SKM-1 treated with dmso at 0.1 percent for 144 hours (cell line): ENCODE results near the gene TTLL6.
A peak's percentile ranks its signal among the peaks of the same experiment; 100 is the strongest.

ENCODE experiments used
- DNase-seq: peaks from one replicate; lab custom pipeline; 2025; ENCODE audit not compliant: unreplicated experiment; lab: John Stamatoyannopoulos, UW

Gene TTLL6

GRCh38 chr17:48816438-48816773, 623 bp downstream of the TTLL6 start:
- DNase-seq, result no peak

DNA sequence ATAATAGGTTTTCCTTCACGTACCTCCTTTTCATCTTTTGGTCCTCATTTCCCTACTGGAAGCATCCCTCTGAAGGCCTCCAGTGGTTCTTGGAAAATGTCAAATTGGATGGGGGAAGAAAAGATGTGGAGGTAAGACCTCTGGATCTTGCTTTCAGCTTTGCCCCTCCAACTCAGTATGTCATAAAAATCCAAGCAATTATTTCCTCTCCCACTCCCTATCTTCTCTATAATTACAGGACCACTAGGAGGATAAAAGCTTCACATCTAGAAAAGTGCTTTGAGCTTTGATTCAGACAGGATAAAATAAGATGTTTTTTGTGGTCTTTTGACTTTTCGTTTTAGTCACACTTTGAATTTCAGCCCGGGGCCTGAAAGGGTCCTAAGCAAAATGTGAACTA, 1.7 kb downstream of the TTLL6 start:
- no peak for DNase-seq

- DNase-seq, result no peak
Measured at GRCh38 chr17:48814504-48814903, 2.5 kb downstream of the TTLL6 start.

DNA sequence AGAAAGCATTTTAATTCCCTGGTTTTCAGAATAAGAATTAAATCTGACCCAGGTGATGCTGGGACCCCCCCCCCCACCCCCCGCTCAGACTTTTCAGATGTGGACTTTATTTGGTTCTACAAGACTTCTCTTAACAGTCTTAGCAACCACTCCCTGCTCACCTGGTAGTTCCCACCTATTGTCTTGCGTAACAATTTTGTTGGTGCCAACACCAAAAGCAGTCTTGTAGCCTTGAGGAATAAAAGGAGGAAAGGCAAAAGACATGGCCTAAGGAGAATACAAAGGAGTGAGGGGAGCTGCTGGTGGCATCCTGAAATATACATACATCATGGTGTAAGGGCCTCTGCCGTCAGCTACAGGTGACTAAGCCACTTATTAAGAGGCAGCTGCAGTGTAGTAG, 5.0 kb downstream of the TTLL6 start:
- no peak for DNase-seq

- no peak for DNase-seq
Measured at GRCh38 chr17:48809182-48809581, 7.8 kb downstream of the TTLL6 start.

DNA sequence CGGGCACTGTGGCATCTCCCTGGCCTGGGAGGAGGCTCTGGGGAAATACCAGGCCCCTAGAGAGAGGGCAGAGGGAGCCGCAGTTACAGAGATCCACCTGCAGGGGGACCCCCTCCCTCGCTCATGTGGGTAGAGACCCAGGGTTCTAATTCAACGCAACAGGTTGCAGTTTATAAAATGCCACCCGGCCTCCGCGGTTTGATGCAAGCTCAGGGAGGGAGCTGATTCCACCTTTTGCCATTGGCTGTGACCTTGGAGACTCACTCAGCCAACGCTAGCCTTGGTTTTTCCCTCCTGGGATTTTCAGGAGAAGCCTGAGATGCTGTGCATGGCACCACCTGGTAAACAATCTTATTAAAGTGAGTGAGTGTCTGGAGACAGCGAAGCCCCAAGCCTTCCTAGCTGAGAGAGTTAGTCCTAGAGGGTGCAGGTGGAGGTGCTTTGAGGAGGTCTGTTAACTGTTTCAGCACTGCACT, 12.1 kb downstream of the TTLL6 start:
- peak; percentile 28 for DNase-seq

DNA sequence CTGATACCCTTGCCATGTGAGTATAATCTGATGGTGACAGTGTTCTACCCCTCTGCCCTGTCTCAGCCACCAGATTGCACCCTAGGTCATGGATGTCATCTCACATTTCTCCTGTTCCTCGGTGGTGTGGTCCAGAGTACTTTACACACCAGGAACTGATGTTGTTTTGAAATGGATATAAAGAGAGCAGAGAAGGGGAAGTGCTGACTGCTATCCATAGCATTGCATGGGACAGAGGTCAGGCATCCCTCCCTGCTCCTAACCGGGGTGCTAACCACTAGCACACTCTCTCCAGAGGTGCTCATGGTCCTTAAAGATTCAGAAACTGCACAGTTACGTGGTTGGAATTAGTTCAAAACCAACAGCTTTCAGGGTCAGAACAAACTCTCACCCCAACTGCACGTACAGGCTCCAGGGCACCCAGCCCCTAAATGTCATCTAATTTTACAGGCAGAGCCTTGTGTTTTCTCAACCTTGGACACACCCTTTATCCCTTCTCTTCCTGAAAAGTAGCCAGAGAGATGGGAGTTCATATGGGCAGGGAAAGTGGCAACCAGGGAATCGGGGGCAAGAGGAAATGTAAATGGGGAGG, 16.3 kb downstream of the TTLL6 start:
- DNase-seq, result peak; percentile 49

GRCh38 chr17:48799069-48799723, 17.8 kb downstream of the TTLL6 start:
- DNase-seq, result no peak

GRCh38 chr17:48796163-48796522, 20.9 kb downstream of the TTLL6 start:
- DNase-seq, result peak; percentile 39

DNA sequence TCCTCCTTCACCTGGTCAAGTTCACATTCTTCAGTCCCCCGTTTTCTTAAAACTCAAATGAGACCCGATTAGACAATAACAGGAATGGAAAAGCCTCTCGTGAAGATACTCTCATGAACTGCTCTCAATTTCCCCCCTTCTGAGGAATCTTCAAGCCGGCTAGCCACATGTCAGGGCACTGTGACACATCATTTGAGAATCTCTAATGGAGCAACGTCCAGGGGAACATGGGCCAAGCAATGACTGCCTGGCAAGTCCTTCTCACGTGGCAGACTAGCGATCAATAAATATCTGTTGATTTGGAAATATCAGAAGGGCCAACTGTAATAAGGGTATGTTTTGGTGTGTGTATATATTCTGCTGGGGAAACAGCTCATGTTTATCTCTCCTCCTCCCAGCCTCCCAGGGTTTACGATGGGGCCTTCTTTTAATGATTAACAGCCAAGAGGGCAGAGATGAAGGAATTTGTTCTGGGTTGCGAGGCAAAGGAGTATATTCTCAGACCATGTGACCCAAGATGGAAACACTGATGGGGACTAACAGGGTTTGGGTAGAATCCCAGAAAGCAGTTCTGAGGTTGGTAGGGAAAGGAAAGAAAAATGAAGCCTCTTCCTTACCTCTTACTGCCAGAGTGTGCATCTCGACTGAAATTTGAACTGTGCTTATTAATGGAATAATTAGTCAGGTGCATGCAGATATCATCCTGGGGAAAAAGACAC, 21.4 kb downstream of the TTLL6 start:
- no peak for DNase-seq

- no peak for DNase-seq
Measured at GRCh38 chr17:48792033-48792798, 24.8 kb downstream of the TTLL6 start.

DNA sequence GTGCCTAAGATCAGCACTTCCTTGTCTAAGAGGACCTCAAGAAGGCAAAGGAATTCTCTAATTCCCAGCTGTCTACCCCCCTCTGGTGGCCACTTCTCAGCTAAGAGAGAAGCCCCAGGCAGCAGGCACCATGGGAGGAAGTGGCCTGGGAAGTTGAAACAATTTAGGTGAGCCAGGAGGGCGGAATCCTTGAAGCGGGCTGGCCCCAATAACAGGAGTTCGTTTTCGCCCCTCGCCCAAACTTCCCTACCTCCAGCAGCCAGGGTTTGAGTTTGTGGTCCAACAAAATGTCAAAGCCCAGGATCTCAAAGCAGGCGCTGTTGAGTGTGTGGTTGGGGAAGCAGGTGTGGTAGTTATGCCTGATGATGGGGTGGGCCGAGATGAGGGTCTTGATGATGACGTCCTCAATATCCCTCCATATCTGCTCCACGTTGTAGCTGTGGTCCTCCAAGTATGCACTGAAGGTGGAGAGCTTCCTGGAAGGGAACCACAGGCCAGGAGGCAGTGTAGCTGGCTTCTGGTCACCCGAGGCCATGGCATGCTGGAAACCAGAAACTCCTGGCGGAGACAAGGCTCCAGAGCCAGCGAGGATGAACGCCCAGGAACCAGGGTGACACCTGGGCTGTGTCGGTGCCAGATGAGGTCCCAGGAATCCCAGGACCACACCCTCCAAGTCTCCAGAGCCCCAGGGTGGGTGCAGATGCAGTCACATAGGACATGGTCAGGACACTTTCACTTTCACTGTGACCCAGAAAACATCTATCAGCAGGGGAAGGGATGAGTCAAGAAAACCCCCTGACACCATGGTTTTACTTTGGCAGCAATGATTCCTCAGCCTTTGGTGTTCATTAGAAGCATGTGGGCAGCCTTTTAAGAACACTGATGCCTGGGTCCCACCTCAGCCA, 25.6 kb downstream of the TTLL6 start:
- peak; percentile 55 for DNase-seq

GRCh38 chr17:48790607-48791127, 26.4 kb downstream of the TTLL6 start:
- DNase-seq, result no peak

DNA sequence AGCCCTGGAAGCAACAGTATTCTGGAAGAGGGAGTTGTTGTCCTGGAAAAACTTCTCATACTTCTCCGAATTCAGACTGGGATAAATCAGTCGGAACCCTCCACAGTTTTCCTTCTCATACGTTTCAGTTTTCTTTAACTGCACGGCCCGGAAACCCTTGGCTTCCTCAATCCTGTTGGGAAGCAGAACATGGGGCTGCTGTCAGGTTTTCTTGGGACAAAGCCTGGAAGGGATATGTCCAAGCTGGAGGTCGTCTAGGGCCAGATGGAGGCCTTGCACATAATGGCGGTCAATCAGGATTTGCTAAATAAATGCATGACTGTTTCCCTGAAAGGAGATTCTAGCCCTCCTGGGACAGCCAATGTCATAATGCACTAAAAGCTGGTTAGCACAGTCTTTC, 29.2 kb downstream of the TTLL6 start:
- DNase-seq, result no peak

DNA sequence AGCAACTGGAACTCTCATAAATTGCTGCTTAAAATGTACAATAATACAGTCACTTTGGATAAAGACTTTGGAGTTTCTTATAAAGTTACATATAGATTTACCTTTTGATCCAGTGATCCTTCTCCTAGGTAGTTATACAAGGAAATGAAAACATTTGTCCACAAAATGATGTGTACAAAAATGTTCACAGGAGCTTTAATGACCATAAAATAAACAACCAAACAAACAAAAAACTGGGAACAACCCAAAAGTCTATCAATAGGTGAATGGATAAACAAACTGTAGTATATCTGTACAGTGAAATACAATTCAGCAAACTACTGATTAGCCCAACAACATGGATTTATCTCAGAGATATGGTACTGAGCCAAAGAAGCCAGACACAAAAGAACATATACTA, 37.6 kb downstream of the TTLL6 start:
- no peak for DNase-seq

DNA sequence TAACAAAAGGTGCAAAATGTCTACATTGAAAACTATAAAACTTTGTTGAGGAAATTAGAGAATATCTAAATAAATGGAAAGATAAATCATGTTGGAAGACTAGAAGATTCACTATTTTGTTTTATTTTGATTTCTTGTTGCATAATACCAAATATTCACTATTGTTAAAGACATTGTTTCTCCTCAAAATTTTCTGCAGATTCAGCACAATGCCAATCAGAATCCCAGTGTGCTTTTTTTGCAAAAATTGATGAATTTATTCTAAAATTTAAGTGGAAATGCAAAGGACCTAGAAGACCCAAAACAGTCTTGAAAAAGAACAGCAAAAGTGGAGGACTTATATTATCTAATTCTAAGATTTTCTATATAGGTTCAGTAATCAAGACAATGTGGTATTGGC, 40.4 kb downstream of the TTLL6 start:
- DNase-seq, result no peak

GRCh38 chr17:48773245-48773644, 43.8 kb downstream of the TTLL6 start:
- no peak for DNase-seq

DNA sequence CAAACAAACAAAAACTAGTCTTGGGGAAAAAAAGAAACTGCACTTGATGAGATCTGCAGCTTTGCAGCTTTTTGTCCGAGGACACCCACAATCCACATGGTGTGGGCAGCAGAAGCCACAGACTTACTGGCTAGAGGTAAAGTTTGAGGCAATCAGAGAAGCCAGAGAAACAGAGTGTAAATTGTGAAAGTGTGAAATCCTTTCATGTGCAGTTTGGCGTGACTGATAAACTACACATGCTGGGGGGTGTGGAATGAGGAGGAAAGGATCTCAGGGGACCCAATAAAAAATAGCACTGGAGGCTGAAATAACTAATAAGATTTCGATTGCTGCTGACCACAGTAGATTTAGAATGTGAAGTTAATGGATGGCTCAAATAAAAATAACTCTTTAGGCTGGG, 46.1 kb downstream of the TTLL6 start:
- DNase-seq, result no peak

DNA sequence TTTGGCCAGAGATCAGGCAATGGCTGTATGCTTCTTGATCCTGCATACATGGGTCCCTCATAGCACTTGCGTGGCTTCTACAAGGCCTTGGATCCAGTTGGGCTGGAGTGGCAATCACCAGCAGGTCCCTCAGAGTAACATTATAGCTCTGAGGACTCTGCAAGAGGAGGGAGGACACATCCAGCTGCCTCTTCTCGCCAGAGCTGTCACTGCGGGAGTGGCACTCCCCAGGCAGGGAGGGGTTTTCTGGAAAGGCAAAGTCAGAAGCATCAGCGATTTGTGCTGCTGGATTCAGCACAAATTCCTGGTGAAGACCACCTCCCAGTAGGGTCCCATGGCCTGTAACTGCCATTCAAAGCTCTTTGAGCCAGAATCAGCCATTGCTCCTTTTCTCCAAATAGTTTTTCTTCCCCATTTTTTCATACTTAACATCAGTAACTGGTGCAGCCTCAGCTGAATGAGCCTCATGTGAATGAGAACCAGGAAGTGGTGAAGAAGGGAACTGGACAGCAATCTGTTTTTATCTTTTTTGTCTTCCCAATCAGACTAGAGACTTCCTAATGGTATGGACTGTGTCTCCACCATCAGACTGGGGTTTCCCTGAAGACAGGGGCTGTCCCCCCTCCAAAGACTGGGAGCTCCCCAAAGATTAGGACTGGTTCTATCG, 47.9 kb downstream of the TTLL6 start:
- DNase-seq, result peak; percentile 33

GRCh38 chr17:48767263-48767774, 49.7 kb downstream of the TTLL6 start:
- DNase-seq, result no peak
